GM21390 (cell line): ENCODE data around the gene DHDH.
"Not testable (repeated sequence)": the region's sequence is repeated elsewhere in the genome, so short reads cannot be mapped to it uniquely, and the experiment has no call there.

Experiments used
- ATAC-seq: cut with Tn5 transposase; IDR thresholded peaks from one replicate; pipeline ENCODE4 v1.9.1; 2021; ENCODE audit not compliant: unreplicated experiment

DHDH gene

GRCh38 chr19:48933382-48933932, at the start of gene DHDH:
DHDH (plus strand) TSS chr19:48933699; CDS start chr19:48933722, 23 bp downstream.
- ATAC-seq, result peak; percentile 46

- ATAC-seq, result no peak
Observed at GRCh38 chr19:48883726-48884125, 49.8 kb upstream of the DHDH start.

- no peak for ATAC-seq
Observed at GRCh38 chr19:48887861-48888612, 45.5 kb upstream of the DHDH start.

GRCh38 chr19:48889496-48889895, 44.0 kb upstream of the DHDH start:
- not testable (repeated sequence) for ATAC-seq

GRCh38 chr19:48890551-48890950, 42.9 kb upstream of the DHDH start:
- no peak for ATAC-seq

- no peak for ATAC-seq
Observed at GRCh38 chr19:48895226-48895625, 38.3 kb upstream of the DHDH start.

- ATAC-seq, result no peak
Observed at GRCh38 chr19:48896191-48896720, 37.2 kb upstream of the DHDH start.

- no peak for ATAC-seq
Observed at GRCh38 chr19:48897181-48897580, 36.3 kb upstream of the DHDH start.

- not testable (repeated sequence) for ATAC-seq
Observed at GRCh38 chr19:48899386-48899749, 34.1 kb upstream of the DHDH start.

- peak; percentile 63 for ATAC-seq
Observed at GRCh38 chr19:48899781-48900476, 33.6 kb upstream of the DHDH start, which contains the start of gene NUCB1. NUCB1 (plus strand) TSS chr19:48900312; CDS start chr19:48900797, 485 bp downstream.

GRCh38 chr19:48900477-48901406, 32.8 kb upstream of the DHDH start:
- ATAC-seq, result no peak

GRCh38 chr19:48902291-48902690, 31.2 kb upstream of the DHDH start:
- not testable (repeated sequence) for ATAC-seq

GRCh38 chr19:48903788-48904187, 29.7 kb upstream of the DHDH start:
- not testable (repeated sequence) for ATAC-seq

- ATAC-seq, result no peak
Observed at GRCh38 chr19:48905664-48906063, 27.8 kb upstream of the DHDH start.

GRCh38 chr19:48906324-48906723, 27.2 kb upstream of the DHDH start:
- no peak for ATAC-seq

- ATAC-seq, result no peak
Observed at GRCh38 chr19:48907671-48908070, 25.8 kb upstream of the DHDH start.

GRCh38 chr19:48909424-48910077, 23.9 kb upstream of the DHDH start:
- ATAC-seq, result not testable (repeated sequence)

GRCh38 chr19:48910803-48911202, 22.7 kb upstream of the DHDH start:
- no peak for ATAC-seq

GRCh38 chr19:48913114-48913889, 20.2 kb upstream of the DHDH start:
- no peak for ATAC-seq
